Prostate gland (tissue), 2 donors: ENCODE results near the gene UNC5C. TPM values are rescaled to one million over a fixed set of nuclear protein-coding genes. Genes with fewer than 3 reads are reported as not detected.

Experiments used
- DNase-seq: peaks from one replicate; pipeline ENCODE4 v3.0.0-alpha.2; 2019; ENCODE audit warnings: low spot score
- H3K27ac ChIP-seq, 2 donors: fragments of 200-600 bp; sonication (generic); 2 replicates each; pipeline ENCODE4 v1.5.1; 2017 to 2019
- H3K27me3 ChIP-seq: fragments of 200-600 bp; sonication (generic); replicated peaks from 2 replicates; pipeline ENCODE4 v1.5.1; 2019; ENCODE audit not compliant: insufficient read depth
- H3K36me3 ChIP-seq, 2 donors: fragments of 200-600 bp; sonication (generic); 1 replicate in 1 of 2; 2 replicates in 1 of 2; pipeline versions ENCODE4 v1.5.1 to v1.8.1; 2017 to 2019
- H3K4me1 ChIP-seq: fragments of 200-600 bp; sonication (generic); replicated peaks from 2 replicates; pipeline ENCODE4 v1.5.1; 2019
- H3K4me3 ChIP-seq, 2 donors: fragments of 200-600 bp; sonication (generic); 2 replicates each; pipeline ENCODE4 v1.5.1; 2017 to 2019
- H3K9me3 ChIP-seq: fragments of 200-600 bp; sonication (generic); 2 replicates; pipeline ENCODE4 v1.5.1; 2017
- POLR2A ChIP-seq: fragments of 450-650 bp; IDR thresholded peaks from one replicate; pipeline ENCODE4 v1.6.1; 2016; ENCODE audit warnings: antibody characterized with exemption, mild to moderate bottlenecking
- POLR2AphosphoS5 ChIP-seq: sonication (generic); formaldehyde crosslinking; IDR thresholded peaks from one replicate; pipeline ENCODE4 v1.6.1; 2017; ENCODE audit warnings: antibody characterized with exemption
- WGBS: methylation state at CpG from one replicate; pipeline ENCODE4 v1.1.5; 2018; 5-methylcytosine and 5-hydroxymethylcytosine counted together
- intact Hi-C: fragments of 100-400 bp; cut with DNase I; formaldehyde crosslinking; loops from one replicate; pipeline ENCODE4 v1.14.2; 2022
- total RNA-seq, 2 donors: library from RNA; depleted of rRNA; stranded (reverse); fragments of >200 nt; gene quantifications; one replicate each; pipeline ENCODE4 v1.1.0, GENCODE V29; 2016
- TF ChIP-seq, protein P1 (sequence below), 4 experiments: fragments of 200-600 bp in 2 of 4; fragments of 450-650 bp in 2 of 4; sonication (generic) in 2 of 4; IDR thresholded peaks; 1 replicate in 3 of 4; 2 replicates in 1 of 4; pipeline ENCODE4 v1.5.1; 2016 to 2019; ENCODE audit warnings: antibody characterized with exemption in 4 of 4, mild to moderate bottlenecking in 2 of 4, moderate library complexity in 2 of 4

UNC5C gene
- total RNA-seq, 2 donors from 2014 or later = 1.8 to 15.5 TPM

DNA sequence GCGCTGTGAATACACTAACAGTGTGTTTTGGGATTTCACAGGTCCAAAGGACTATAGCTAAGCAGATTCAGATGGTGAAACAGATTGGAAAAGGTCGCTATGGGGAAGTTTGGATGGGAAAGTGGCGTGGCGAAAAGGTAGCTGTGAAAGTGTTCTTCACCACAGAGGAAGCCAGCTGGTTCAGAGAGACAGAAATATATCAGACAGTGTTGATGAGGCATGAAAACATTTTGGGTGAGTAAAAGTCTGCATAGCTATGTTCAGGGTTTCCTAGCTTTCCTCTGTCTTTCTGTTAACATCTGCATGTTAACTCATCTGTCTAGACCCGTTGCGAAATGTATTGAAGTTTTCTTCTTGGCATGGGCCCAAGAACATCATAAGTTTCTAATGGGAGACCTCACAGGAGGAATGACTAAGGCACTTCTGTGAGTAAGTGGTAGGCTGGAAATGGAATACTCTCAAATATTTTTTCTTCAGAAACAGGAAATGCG is 418.9 kb downstream of the UNC5C start:
- TF ChIP-seq, protein P1, sequence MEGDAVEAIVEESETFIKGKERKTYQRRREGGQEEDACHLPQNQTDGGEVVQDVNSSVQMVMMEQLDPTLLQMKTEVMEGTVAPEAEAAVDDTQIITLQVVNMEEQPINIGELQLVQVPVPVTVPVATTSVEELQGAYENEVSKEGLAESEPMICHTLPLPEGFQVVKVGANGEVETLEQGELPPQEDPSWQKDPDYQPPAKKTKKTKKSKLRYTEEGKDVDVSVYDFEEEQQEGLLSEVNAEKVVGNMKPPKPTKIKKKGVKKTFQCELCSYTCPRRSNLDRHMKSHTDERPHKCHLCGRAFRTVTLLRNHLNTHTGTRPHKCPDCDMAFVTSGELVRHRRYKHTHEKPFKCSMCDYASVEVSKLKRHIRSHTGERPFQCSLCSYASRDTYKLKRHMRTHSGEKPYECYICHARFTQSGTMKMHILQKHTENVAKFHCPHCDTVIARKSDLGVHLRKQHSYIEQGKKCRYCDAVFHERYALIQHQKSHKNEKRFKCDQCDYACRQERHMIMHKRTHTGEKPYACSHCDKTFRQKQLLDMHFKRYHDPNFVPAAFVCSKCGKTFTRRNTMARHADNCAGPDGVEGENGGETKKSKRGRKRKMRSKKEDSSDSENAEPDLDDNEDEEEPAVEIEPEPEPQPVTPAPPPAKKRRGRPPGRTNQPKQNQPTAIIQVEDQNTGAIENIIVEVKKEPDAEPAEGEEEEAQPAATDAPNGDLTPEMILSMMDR (IDR thresholded peaks at IDR 0.05) = no peak
- TF ChIP-seq POLR2AphosphoS5 = peak; percentile 36
- intact Hi-C loops = loop anchor here (10.0 kb wide), 1 partner anchor 505 kb away; no protein-coding TSS in a partner anchor
- H3K4me1 ChIP-seq = no peaks in the 10 kb centered on the region
- H3K9me3 ChIP-seq = no peaks in the 10 kb centered on the region
- DNase-seq = peak; percentile 25
- H3K4me3 ChIP-seq = no peak overlapping the region
- no peaks in the 10 kb centered on the region for H3K36me3 ChIP-seq
- no peaks in the 10 kb centered on the region for H3K27me3 ChIP-seq
- 61% methylated on average over 7 of the region's 7 CpGs for WGBS
- H3K27ac ChIP-seq = no peak overlapping the region

DNA sequence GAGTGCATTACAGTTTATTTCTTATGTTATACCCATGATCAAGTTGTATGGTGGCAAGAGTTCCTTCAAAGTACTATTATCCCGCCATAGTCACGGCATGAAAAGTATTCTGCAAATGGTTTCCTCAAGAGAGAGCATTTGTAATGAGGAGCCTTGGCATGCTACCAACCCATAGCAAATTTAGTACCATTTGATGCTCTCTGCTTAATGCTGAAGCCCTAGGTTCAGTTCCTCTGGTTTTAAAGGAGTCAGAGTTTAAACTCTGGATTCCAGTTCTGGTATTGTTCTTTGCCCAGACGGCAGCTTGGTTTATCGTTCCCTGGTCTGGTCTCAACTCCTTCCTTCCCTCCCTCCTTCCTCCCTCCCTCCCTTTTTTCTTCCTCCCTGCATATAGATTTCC is 419.7 kb downstream of the UNC5C start:
- no peak overlapping the region for H3K4me3 ChIP-seq
- TF ChIP-seq, protein P1 (IDR thresholded peaks at IDR 0.05) = no peak
- no peak for TF ChIP-seq POLR2A
- TF ChIP-seq POLR2AphosphoS5 = no peak
- no peaks in the 10 kb centered on the region for H3K36me3 ChIP-seq
- intact Hi-C loops = loop anchor here (10.0 kb wide), 1 partner anchor 504 kb away; no protein-coding TSS in a partner anchor
- DNase-seq = no peak
- H3K9me3 ChIP-seq = no peaks in the 10 kb centered on the region
- no peak overlapping the region for H3K27ac ChIP-seq
- no peaks in the 10 kb centered on the region for H3K4me1 ChIP-seq
- no peaks in the 10 kb centered on the region for H3K27me3 ChIP-seq
- WGBS = 83% methylated on average over 4 of the region's 4 CpGs

DNA sequence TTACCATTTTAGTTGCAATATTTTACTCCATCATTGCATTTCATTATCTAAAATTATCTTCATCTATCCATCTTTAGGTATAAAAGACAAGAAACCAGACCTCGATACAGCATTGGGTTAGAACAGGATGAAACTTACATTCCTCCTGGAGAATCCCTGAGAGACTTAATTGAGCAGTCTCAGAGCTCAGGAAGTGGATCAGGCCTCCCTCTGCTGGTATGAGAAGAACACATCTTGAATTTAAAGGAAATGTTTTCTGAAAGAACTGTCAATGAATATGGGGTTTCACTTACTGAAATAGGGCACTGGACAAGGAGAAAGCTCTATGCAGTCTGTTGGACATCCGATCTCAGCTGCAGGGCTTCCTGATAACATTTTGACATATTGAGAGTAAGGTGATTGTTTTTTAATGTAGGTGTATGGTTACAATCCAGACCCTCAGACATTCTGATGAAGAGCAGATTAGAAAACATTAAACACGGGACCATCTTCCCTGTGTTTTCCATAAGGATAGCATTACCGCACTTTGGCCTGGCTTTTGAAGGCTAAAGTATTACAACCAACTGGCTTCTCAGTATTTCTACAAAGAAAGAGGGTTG is 423.8 kb downstream of the UNC5C start:
- Histone ChIP-seq H3K4me3 (no peak overlapping the region), H3K9me3 (no peaks in the 10 kb centered on the region), H3K27me3 (no peaks in the 10 kb centered on the region), H3K36me3 (no peaks in the 10 kb centered on the region), H3K4me1 (no peaks in the 10 kb centered on the region), H3K27ac (no peak overlapping the region)
- DNase-seq = peak; percentile 33
- WGBS = 37% methylated on average over 4 of the region's 4 CpGs
- TF ChIP-seq POLR2A (no peak), POLR2AphosphoS5 (peak; percentile 29)
- TF ChIP-seq, protein P1 (IDR thresholded peaks at IDR 0.05) = peak in 3 of 4 experiments; percentile 28 to 70 (median 59)
- intact Hi-C loops = loop anchor here (10.0 kb wide), 1 partner anchor 500 kb away; no protein-coding TSS in a partner anchor

DNA sequence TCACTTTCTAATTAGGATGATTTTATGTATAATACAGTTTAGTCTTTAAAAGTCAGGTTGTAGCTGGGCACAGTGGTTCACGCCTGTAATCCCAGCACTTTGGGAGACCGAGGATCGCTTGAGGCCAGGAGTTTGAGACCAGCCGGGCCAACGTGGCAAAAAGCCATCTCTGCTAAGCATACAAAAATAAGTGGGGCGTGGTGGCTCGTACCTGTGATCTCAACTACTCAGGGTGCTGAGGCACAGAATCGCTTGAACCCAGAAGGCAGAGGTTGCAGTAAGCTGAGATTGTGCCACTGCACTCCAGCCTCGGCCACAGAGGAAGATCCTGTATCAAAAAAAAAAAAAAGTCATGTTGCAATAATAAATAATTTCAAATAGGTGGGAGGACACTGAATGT is 426.8 kb downstream of the UNC5C start:
- Histone ChIP-seq H3K4me3 (no peak overlapping the region), H3K36me3 (no peaks in the 10 kb centered on the region), H3K9me3 (no peaks in the 10 kb centered on the region), H3K27ac (no peak overlapping the region), H3K27me3 (no peaks in the 10 kb centered on the region), H3K4me1 (no peaks in the 10 kb centered on the region)
- intact Hi-C loops = loop anchor here (10.0 kb wide), 1 partner anchor 497 kb away; no protein-coding TSS in a partner anchor
- TF ChIP-seq POLR2AphosphoS5 = no peak
- no peak for TF ChIP-seq POLR2A
- TF ChIP-seq, protein P1 (IDR thresholded peaks at IDR 0.05) = no peak
- WGBS = 79% methylated on average over 9 of the region's 9 CpGs
- no peak for DNase-seq

DNA sequence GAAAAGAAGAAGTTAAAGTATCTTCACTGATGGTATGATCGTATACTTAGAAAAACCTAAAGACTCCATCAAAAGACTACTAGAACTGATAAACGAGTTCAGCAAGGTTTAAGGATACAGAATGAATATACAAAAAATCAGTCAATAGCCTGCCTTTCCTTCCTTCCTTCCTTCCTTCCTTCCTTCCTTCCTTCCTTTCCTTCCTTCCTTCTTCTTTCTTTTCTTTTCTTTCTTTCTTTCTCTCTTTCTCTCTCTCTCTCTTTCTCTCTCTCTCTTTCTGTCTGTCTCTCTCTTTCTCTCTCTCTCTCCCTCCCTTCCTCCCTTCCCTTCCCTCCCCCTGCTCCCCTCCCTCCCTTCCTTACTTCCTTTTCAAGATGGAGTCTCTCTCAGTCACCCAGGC is 428.3 kb downstream of the UNC5C start:
- intact Hi-C loops = loop anchor here (10.0 kb wide), 1 partner anchor 496 kb away; no protein-coding TSS in a partner anchor
- 97% methylated on average over 2 of the region's 2 CpGs for WGBS
- Histone ChIP-seq H3K27me3 (no peaks in the 10 kb centered on the region), H3K27ac (no peak overlapping the region), H3K9me3 (no peaks in the 10 kb centered on the region), H3K4me3 (no peak overlapping the region), H3K36me3 (no peaks in the 10 kb centered on the region), H3K4me1 (no peaks in the 10 kb centered on the region)
- TF ChIP-seq POLR2AphosphoS5 (no peak), POLR2A (no peak)
- TF ChIP-seq, protein P1 (IDR thresholded peaks at IDR 0.05) = no peak
- DNase-seq = no peak
